GM12801 (cell line): Measurements from ENCODE around the gene CTSG.

ENCODE experiments used
- TF ChIP-seq, protein P1 (sequence below): IDR thresholded peaks from one replicate; pipeline ENCODE4 v1.5.1; 2011; ENCODE audit warnings: control low read depth; ENCODE audit not compliant: insufficient read length; ENCODE audit errors: extremely low read depth

Gene CTSG

DNA sequence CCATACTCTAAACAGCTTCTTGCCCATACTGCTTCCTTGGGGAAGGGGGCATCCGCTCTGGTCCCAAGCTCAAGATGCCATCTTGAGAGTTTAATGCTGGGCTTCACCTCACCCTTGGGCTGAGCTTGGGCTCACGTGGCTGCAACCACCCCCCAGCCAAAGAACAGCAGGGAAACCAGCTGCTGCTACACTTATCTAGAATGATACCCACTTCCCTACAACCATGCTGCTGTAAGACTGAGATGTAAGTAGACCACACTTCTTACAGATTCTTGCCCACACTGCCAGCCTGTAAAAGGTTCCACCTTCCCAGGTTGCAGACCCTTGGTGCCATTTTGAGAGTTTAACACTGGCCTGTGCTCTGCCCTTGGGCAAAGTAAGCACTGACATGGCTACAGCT, 9.7 kb downstream of the CTSG start:
- TF ChIP-seq, protein P1, sequence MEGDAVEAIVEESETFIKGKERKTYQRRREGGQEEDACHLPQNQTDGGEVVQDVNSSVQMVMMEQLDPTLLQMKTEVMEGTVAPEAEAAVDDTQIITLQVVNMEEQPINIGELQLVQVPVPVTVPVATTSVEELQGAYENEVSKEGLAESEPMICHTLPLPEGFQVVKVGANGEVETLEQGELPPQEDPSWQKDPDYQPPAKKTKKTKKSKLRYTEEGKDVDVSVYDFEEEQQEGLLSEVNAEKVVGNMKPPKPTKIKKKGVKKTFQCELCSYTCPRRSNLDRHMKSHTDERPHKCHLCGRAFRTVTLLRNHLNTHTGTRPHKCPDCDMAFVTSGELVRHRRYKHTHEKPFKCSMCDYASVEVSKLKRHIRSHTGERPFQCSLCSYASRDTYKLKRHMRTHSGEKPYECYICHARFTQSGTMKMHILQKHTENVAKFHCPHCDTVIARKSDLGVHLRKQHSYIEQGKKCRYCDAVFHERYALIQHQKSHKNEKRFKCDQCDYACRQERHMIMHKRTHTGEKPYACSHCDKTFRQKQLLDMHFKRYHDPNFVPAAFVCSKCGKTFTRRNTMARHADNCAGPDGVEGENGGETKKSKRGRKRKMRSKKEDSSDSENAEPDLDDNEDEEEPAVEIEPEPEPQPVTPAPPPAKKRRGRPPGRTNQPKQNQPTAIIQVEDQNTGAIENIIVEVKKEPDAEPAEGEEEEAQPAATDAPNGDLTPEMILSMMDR = no peak

DNA sequence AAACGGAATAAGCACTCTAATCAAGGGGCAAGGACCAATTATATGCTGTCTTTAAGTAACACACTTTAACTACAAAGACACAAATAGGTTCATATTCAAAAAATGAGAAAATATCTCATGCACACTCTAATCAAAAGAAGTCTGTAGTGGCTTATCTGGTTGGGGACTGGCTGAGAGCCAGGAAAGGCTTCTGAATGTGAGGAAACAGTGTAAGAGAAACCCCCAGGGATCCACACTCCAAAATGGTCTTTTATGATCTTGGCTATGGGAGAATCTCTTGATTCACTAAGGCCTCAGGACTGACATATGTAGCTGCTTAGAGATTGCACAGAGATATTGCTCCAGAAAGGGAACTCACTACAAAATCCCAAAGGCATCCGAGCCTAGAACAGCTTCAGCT, 10.3 kb downstream of the CTSG start:
- TF ChIP-seq, protein P1 = no peak

GRCh38 chr14:24563505-24563904, 12.5 kb downstream of the CTSG start:
- TF ChIP-seq, protein P1 = no peak

GRCh38 chr14:24556756-24557155, 19.3 kb downstream of the CTSG start:
- TF ChIP-seq, protein P1 = no peak

DNA sequence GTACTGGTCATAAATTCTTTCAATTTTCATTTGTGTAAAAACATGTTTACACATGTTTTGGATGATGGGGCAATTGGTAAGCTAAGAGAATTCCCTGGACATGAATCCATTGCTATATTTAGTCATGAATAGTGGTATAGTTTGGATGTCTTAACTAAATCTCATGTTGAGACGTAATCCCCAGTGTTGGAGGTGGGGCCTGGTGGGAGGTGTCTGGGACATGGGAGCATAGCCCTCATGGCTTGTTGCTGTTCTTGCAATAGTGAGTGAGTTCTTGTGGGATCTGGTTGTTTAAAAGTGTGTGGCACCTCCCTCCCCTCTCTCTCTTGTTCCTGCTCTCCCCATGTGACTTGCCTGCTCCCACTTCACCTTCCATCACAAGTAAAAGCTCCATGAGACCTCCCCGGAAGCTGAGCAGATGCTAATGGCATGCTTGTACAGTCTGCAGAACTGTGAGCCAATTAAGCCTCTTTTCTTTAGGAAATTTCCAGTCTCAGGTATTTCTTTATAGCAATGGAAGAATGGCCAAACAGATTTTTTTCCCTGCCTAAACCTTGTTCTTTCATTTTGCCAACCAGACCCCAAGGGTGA, 33.6 kb downstream of the CTSG start:
- TF ChIP-seq, protein P1 = no peak

DNA sequence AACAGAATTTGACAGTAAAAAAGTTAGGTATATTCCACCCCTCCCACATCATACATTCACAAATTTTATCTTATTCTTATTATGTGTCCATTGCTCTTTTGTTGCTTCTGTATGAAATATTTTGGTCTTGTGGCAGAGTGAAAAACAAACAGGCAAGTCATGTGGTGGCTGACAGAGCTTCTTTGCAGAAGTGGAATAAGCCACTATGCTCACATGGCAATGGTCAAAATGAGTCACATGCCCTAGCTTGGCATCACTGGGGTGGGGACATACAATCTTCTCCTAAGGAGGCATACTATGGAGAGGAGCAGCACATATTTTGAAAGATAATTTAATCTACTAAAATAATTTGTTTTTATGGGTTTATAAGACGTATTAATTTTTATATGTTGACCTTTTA, 40.3 kb downstream of the CTSG start:
- TF ChIP-seq, protein P1 = no peak

DNA sequence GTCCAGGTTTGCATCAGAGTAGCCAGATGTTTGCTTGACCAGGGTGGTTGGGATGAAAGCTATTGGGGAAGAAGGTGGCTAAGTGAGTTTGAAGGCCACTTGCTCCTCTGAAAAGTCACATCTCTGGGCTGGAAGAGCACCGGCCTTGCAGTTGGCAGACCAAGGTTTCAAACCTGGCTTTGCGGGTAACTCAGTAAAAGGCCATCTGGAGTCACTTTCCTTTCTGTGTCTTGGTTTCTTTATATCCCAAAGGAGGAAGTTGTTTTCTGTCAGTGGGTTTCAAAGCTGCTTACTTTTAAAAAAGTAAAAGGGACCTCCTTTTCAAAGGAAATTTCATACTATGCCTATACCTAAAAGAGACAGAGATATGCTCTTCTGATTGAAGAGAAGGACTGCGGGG, 41.8 kb downstream of the CTSG start:
- TF ChIP-seq, protein P1 = no peak
